GM12892 (cell line): ENCODE results near the gene CTBP2.

Experiments
- POLR2A ChIP-seq: IDR thresholded peaks from 2 replicates; pipeline ENCODE4 v1.6.1; 2011; ENCODE audit warnings: low read depth, low read length, control low read depth
- POLR2AphosphoS5 ChIP-seq: IDR thresholded peaks from 2 replicates; pipeline ENCODE4 v1.6.1; 2011; ENCODE audit warnings: low read depth, low read length, control low read depth
- TAF1 ChIP-seq: IDR thresholded peaks from 2 replicates; pipeline ENCODE4 v1.6.1; 2011; ENCODE audit warnings: low read depth, mild to moderate bottlenecking, control low read depth, low read length, borderline replicate concordance

DNA sequence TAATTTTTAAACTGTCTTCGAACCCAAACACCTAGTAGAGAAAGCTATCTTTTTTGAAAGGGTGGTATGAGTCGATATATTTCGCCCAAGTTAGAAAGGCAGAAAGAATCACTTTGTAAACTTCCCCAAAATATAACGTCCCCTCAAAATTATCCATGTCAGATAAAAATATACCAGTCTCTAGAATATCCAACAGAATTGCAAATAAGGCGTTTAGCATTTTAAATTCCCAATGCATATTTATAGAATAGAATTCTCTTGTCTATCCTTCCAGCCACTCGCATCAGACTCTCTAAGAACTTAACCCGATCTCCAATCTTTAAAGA is 2.1 kb downstream of the CTBP2 start:
- TF ChIP-seq POLR2A: no peak
- no peak for TF ChIP-seq POLR2AphosphoS5
- TF ChIP-seq TAF1: no peak
